Progenitor cell of endocrine pancreas (in vitro differentiated cells): Measurements from ENCODE around the gene SH3PXD2A. TPM values are rescaled to one million over a fixed set of nuclear protein-coding genes. Genes with fewer than 3 reads are reported as not detected.

Experiments
- DNase-seq: peaks from one replicate; pipeline ENCODE4 v3.0.0; 2021; ENCODE audit warnings: low spot score; ENCODE audit not compliant: unreplicated experiment
- H3K27ac Mint-ChIP-seq: 2 replicates; pipeline ENCODE4 v1.8.0; 2021; ENCODE audit warnings: mild to moderate bottlenecking, moderate library complexity, mixed read lengths
- H3K27me3 Mint-ChIP-seq: 2 replicates; pipeline ENCODE4 v1.8.0; 2021; ENCODE audit warnings: mixed read lengths
- H3K36me3 Mint-ChIP-seq: 2 replicates; pipeline ENCODE4 v1.8.0; 2022; ENCODE audit warnings: mixed read lengths; ENCODE audit not compliant: insufficient read depth
- H3K4me1 Mint-ChIP-seq: 2 replicates; pipeline ENCODE4 v1.8.0; 2021; ENCODE audit warnings: low read depth, mixed read lengths
- H3K4me3 Mint-ChIP-seq: 2 replicates; pipeline ENCODE4 v1.8.0; 2021; ENCODE audit warnings: low read depth, mild to moderate bottlenecking, moderate library complexity, mixed read lengths
- H3K9me3 Mint-ChIP-seq: 2 replicates; pipeline ENCODE4 v1.8.0; 2021; ENCODE audit warnings: low read depth, mixed read lengths
- CTCF ChIP-seq: fragments of 200-600 bp; sonication (generic); IDR thresholded peaks from one replicate; pipeline ENCODE4 v1.5.0; 2021; ENCODE audit warnings: antibody characterized with exemption, mild to moderate bottlenecking; ENCODE audit not compliant: unreplicated experiment
- total RNA-seq: library from RNA; stranded (reverse); gene quantifications from 2 replicates; pipeline ENCODE4 v1.2.1, GENCODE V29; 2021

The SH3PXD2A gene
- total RNA-seq, 1 donor from 2014 or later, result 28.0 TPM

GRCh38 chr10:103853428-103854264, 1.7 kb downstream of the SH3PXD2A start:
- peaks cover 38% of the 10 kb centered on the region for H3K4me1 Mint-ChIP-seq
- no peak for DNase-seq
- peak overlapping the region; percentile 89 for H3K27ac Mint-ChIP-seq

GRCh38 chr10:103852856-103853255, 2.5 kb downstream of the SH3PXD2A start:
- no peak for TF ChIP-seq CTCF
- Mint-ChIP-seq H3K36me3 (no peaks in the 10 kb centered on the region), H3K27me3 (no peaks in the 10 kb centered on the region), H3K4me1 (peaks cover 38% of the 10 kb centered on the region), H3K4me3 (peak overlapping the region; percentile 2), H3K27ac (no peak overlapping the region), H3K9me3 (no peaks in the 10 kb centered on the region)
- DNase-seq, result no peak

More at GRCh38 chr10:103853428-103854264, 1.7 kb downstream of the SH3PXD2A start:
- H3K9me3 Mint-ChIP-seq, result no peaks in the 10 kb centered on the region
- peak overlapping the region; percentile 85 for H3K4me3 Mint-ChIP-seq
- H3K27me3 Mint-ChIP-seq, result no peaks in the 10 kb centered on the region
- no peaks in the 10 kb centered on the region for H3K36me3 Mint-ChIP-seq
- no peak for TF ChIP-seq CTCF

- no peak for DNase-seq
- Mint-ChIP-seq H3K9me3 (no peaks in the 10 kb centered on the region), H3K27me3 (no peaks in the 10 kb centered on the region), H3K4me1 (peaks cover 35% of the 10 kb centered on the region), H3K27ac (no peak overlapping the region), H3K4me3 (peak overlapping the region; percentile 5), H3K36me3 (no peaks in the 10 kb centered on the region)
- TF ChIP-seq CTCF, result no peak
These were observed 3.1 kb downstream of the SH3PXD2A start for GRCh38 chr10:103852189-103852711.

- no peak for DNase-seq
- Mint-ChIP-seq H3K4me1 (peaks cover 28% of the 10 kb centered on the region), H3K4me3 (no peak overlapping the region), H3K9me3 (no peaks in the 10 kb centered on the region), H3K27ac (no peak overlapping the region), H3K27me3 (no peaks in the 10 kb centered on the region), H3K36me3 (peaks cover 2% of the 10 kb centered on the region)
- no peak for TF ChIP-seq CTCF
These were observed 4.1 kb downstream of the SH3PXD2A start for GRCh38 chr10:103851261-103851660.

GRCh38 chr10:103850572-103850895, 4.8 kb downstream of the SH3PXD2A start:
- Mint-ChIP-seq H3K27me3 (no peaks in the 10 kb centered on the region), H3K4me1 (peaks cover 33% of the 10 kb centered on the region), H3K4me3 (no peak overlapping the region), H3K36me3 (peaks cover 2% of the 10 kb centered on the region), H3K27ac (no peak overlapping the region), H3K9me3 (no peaks in the 10 kb centered on the region)
- no peak for TF ChIP-seq CTCF
- DNase-seq, result no peak
